Ascending aorta (tissue), 2 donors: Measurements from ENCODE around the gene BMP7. TPM values are rescaled to one million over a fixed set of nuclear protein-coding genes. Genes with fewer than 3 reads are reported as not detected.

Experiments
- DNase-seq, 2 donors: peaks; one replicate each; pipeline ENCODE4 v3.0.0-alpha.2; 2019; ENCODE audit warnings: low spot score in 2 of 2
- H3K27ac ChIP-seq, 2 donors: fragments of 200-600 bp; sonication (generic); one replicate each; pipeline ENCODE4 v1.5.1; 2016 to 2017; ENCODE audit warnings: mild to moderate bottlenecking in 1 of 2
- H3K27me3 ChIP-seq: fragments of 200-600 bp; sonication (generic); one replicate; pipeline ENCODE4 v1.5.1; 2017
- H3K36me3 ChIP-seq, 2 donors: fragments of 200-600 bp; sonication (generic); one replicate each; pipeline ENCODE4 v1.5.1; 2016
- H3K4me1 ChIP-seq, 2 donors: fragments of 200-600 bp; sonication (generic); one replicate each; pipeline ENCODE4 v1.5.1; 2016 to 2017; ENCODE audit warnings: mild to moderate bottlenecking in 1 of 2
- H3K4me3 ChIP-seq, 2 donors: fragments of 200-600 bp; sonication (generic); one replicate each; pipeline ENCODE4 v1.5.1; 2016 to 2017; ENCODE audit warnings: mild to moderate bottlenecking in 1 of 2
- H3K9me3 ChIP-seq, 2 donors: fragments of 200-600 bp; sonication (generic); one replicate each; pipeline ENCODE4 v1.5.1; 2016
- CTCF ChIP-seq, 3 experiments: fragments of 200-600 bp in 2 of 3; fragments of 450-650 bp in 1 of 3; sonication (generic) in 2 of 3; IDR thresholded peaks; one replicate each; pipeline ENCODE4 v1.5.1; 2016 to 2019; ENCODE audit warnings: antibody characterized with exemption in 3 of 3, mild to moderate bottlenecking in 1 of 3, moderate library complexity in 1 of 3
- intact Hi-C: fragments of 100-400 bp; cut with DNase I; formaldehyde crosslinking; loops from one replicate; pipeline ENCODE4 v1.15.1; 2023
- total RNA-seq: library from RNA; depleted of rRNA; stranded (reverse); fragments of >200 nt; gene quantifications from one replicate; pipeline ENCODE4 v1.1.0, GENCODE V29; 2016

The BMP7 gene
- total RNA-seq, 1 donor from 2014 or later, result not detected

GRCh38 chr20:57231161-57231560 is 35.3 kb downstream of the BMP7 start:
- DNase-seq, result no peak
- no peak for TF ChIP-seq CTCF (IDR thresholded peaks at IDR 0.05)
- no peaks in the 10 kb centered on the region for H3K9me3 ChIP-seq

GRCh38 chr20:57230247-57230646 is 36.2 kb downstream of the BMP7 start:
- DNase-seq, result no peak
- intact Hi-C loops, result no loop called here
- Histone ChIP-seq H3K9me3 (no peaks in the 10 kb centered on the region), H3K27me3 (no peaks in the 10 kb centered on the region), H3K27ac (no peak overlapping the region), H3K4me3 (no peak overlapping the region), H3K4me1 (no peaks in the 10 kb centered on the region), H3K36me3 (no peaks in the 10 kb centered on the region)
- TF ChIP-seq CTCF (IDR thresholded peaks at IDR 0.05), result no peak

More at GRCh38 chr20:57231161-57231560, 35.3 kb downstream of the BMP7 start:
- H3K4me1 ChIP-seq, result no peaks in the 10 kb centered on the region
- no peak overlapping the region for H3K4me3 ChIP-seq
- no peaks in the 10 kb centered on the region for H3K27me3 ChIP-seq
- intact Hi-C loops, result no loop called here
- H3K27ac ChIP-seq, result no peak overlapping the region
- H3K36me3 ChIP-seq, result no peaks in the 10 kb centered on the region

- no peaks in the 10 kb centered on the region for H3K36me3 ChIP-seq
- intact Hi-C loops, result no loop called here
- H3K9me3 ChIP-seq, result no peaks in the 10 kb centered on the region
- H3K4me1 ChIP-seq, result no peaks in the 10 kb centered on the region
- no peaks in the 10 kb centered on the region for H3K27me3 ChIP-seq
- TF ChIP-seq CTCF (IDR thresholded peaks at IDR 0.05), result no peak
- H3K4me3 ChIP-seq, result no peak overlapping the region
- no peak for DNase-seq
- no peak overlapping the region for H3K27ac ChIP-seq
Measured at GRCh38 chr20:57229490-57229889, 37.0 kb downstream of the BMP7 start.

- Histone ChIP-seq H3K4me1 (no peaks in the 10 kb centered on the region), H3K27ac (no peak overlapping the region), H3K9me3 (no peaks in the 10 kb centered on the region), H3K4me3 (no peak overlapping the region), H3K36me3 (no peaks in the 10 kb centered on the region), H3K27me3 (no peaks in the 10 kb centered on the region)
- no peak for TF ChIP-seq CTCF (IDR thresholded peaks at IDR 0.05)
- intact Hi-C loops, result no loop called here
- no peak for DNase-seq
Measured at GRCh38 chr20:57225830-57226229, 40.6 kb downstream of the BMP7 start.

- Histone ChIP-seq H3K27ac (no peak overlapping the region), H3K4me1 (no peaks in the 10 kb centered on the region), H3K4me3 (no peak overlapping the region), H3K36me3 (no peaks in the 10 kb centered on the region), H3K27me3 (no peaks in the 10 kb centered on the region), H3K9me3 (no peaks in the 10 kb centered on the region)
- TF ChIP-seq CTCF (IDR thresholded peaks at IDR 0.05), result no peak
- intact Hi-C loops, result no loop called here
- DNase-seq, result no peak
Measured at GRCh38 chr20:57225197-57225733, 41.2 kb downstream of the BMP7 start.

GRCh38 chr20:57224641-57225138 is 41.8 kb downstream of the BMP7 start:
- no peaks in the 10 kb centered on the region for H3K36me3 ChIP-seq
- intact Hi-C loops, result no loop called here
- no peaks in the 10 kb centered on the region for H3K4me1 ChIP-seq
- no peak for TF ChIP-seq CTCF (IDR thresholded peaks at IDR 0.05)
- no peaks in the 10 kb centered on the region for H3K27me3 ChIP-seq
- H3K4me3 ChIP-seq, result no peak overlapping the region
- H3K9me3 ChIP-seq, result no peaks in the 10 kb centered on the region
- no peak for DNase-seq
- no peak overlapping the region for H3K27ac ChIP-seq
